Measurements from ENCODE around the gene HPSE2.

DNA sequence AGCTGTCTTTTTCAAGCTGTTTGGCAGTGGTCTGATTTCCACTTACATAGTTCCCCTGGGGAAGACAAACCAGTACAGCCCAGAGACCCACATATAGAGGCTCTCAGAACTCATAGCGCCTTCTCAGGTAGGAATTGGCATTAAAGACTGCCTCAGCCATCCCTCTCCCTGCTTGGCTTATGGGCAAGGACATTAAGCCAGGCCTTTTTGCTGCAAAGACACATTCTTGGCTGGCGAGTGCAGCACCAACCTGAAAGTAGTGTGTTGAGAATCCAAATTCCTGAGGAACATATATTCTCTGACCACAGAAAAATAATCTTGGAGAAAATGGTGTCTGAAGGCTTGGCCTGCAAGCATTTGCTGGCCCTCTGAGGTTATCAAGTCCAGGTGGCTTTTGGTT lies 749.7 kb downstream of the HPSE2 start:
- TF ChIP-seq, protein P1, sequence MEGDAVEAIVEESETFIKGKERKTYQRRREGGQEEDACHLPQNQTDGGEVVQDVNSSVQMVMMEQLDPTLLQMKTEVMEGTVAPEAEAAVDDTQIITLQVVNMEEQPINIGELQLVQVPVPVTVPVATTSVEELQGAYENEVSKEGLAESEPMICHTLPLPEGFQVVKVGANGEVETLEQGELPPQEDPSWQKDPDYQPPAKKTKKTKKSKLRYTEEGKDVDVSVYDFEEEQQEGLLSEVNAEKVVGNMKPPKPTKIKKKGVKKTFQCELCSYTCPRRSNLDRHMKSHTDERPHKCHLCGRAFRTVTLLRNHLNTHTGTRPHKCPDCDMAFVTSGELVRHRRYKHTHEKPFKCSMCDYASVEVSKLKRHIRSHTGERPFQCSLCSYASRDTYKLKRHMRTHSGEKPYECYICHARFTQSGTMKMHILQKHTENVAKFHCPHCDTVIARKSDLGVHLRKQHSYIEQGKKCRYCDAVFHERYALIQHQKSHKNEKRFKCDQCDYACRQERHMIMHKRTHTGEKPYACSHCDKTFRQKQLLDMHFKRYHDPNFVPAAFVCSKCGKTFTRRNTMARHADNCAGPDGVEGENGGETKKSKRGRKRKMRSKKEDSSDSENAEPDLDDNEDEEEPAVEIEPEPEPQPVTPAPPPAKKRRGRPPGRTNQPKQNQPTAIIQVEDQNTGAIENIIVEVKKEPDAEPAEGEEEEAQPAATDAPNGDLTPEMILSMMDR (IDR thresholded peaks at IDR 0.05) = no peak
- no peak for TF ChIP-seq POLR2A (IDR thresholded peaks at IDR 0.05)
